GM12874 (cell line): ENCODE measurements around the gene CLEC16A.

ENCODE experiments used
- TF ChIP-seq, protein P1 (sequence below): IDR thresholded peaks from 2 replicates; pipeline ENCODE4 v1.5.1; 2011; ENCODE audit warnings: low read depth, mild to moderate bottlenecking, control low read depth, low read length, moderate library complexity; ENCODE audit not compliant: insufficient read depth

CLEC16A gene

DNA sequence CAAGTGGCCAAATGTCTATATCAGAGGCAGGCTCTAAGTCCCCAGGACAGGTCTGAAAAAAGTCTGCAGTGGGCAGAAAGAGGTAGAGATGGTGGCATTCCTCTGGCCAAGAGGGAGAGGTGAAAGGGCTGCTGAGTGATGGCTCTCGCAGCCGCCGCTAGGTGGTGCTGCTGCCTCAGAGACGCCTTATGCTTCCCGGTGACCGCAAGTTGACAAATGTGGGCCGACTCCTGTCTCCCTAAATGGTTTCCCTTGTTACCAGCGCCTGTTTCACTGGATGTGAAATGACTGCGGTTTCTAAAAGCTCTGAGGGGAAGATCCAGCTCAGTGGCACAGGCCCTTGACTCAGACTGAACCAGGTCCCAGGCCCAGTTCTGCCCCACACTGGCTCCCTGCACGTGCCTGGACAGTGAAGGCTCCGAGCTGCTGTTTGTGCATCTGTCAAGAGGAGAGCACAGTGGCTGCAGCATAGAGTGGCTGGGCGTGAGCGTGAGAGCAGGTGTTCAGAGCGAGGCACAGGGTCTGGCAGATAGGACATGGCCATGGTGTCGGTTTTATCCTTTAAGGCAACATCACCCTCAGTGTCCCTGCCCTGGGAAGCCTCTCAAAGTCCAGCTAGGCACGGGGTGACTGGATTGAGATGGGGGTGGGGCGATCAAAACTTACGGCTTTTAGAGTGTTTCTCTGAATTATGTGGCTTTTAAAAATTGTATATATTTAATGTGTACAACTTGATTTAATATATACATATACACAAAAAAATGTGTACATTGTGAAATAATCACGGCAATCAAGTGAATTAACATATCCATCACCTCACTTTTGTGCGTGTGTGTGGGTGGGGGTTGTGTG is 19.9 kb downstream of the CLEC16A start:
- TF ChIP-seq, protein P1, sequence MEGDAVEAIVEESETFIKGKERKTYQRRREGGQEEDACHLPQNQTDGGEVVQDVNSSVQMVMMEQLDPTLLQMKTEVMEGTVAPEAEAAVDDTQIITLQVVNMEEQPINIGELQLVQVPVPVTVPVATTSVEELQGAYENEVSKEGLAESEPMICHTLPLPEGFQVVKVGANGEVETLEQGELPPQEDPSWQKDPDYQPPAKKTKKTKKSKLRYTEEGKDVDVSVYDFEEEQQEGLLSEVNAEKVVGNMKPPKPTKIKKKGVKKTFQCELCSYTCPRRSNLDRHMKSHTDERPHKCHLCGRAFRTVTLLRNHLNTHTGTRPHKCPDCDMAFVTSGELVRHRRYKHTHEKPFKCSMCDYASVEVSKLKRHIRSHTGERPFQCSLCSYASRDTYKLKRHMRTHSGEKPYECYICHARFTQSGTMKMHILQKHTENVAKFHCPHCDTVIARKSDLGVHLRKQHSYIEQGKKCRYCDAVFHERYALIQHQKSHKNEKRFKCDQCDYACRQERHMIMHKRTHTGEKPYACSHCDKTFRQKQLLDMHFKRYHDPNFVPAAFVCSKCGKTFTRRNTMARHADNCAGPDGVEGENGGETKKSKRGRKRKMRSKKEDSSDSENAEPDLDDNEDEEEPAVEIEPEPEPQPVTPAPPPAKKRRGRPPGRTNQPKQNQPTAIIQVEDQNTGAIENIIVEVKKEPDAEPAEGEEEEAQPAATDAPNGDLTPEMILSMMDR, result peak; percentile 97

DNA sequence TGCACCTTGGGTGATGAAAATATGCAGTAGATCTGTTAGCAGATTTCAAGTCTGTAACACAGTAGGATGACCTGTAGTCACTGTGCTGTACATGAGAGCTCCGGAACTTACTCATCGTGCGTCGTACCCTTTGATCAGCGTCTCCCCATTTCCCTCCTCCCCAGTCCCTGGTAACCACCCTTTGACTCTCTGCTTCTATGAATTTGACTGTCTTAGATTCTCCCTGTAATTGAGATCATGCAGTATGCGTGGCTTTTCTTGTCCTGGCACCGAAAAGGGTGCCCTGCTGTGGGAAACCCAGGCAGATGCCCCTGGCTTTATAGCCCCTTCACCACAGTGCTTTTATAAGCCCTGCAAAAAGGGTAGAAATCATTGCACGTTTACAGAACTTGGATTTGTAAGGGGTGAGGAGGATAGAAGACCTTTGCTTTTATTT is 20.5 kb downstream of the CLEC16A start:
- TF ChIP-seq, protein P1, result no peak

DNA sequence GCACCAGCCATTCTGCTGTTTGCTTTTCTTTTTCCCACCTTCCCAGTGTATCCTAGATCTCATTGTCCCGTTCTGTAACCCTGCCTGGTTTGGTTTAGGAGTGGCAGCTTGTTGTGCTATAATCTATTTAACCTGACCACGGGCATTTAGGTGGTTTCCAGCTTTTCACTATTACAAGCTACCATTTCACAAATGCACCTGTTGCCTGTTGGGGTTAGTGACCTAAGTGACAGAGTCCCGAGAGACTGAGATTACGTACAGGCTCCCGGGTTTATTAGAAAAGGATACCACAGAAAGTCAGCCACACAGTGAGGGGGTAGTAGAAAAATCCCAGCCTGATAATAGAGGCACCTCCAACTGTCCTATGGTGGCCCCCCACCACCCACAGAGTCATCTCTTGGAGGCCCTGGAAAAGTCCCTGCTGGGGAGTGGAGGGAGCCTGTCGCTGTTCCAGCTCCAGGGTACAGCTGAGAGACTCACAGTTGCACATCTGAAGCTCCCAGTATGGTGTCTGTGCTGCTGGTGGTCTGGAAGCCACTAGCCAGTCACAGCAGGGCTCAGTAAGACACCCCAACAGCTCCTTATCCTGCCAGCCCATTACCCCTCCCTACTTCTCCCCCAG is 21.2 kb downstream of the CLEC16A start:
- TF ChIP-seq, protein P1, result no peak

DNA sequence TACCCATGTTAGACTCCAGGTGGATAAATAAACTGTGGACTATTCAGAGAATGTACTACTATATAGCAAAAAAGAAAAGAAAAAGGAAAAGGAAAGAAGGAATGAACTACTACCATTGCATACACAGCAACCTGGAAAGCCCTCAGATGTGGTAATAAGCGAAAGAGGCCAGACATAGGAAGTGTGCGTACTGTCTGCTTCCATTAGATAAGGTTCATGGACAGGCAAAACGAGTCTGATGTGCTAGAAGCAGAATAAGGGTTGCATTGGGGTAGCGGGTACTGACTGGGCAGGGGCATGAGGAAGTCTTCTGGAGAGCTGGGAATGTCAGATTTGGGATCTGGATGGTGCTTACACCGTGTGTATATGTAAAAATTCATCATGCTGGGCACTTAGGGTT is 21.8 kb downstream of the CLEC16A start:
- TF ChIP-seq, protein P1, result no peak

DNA sequence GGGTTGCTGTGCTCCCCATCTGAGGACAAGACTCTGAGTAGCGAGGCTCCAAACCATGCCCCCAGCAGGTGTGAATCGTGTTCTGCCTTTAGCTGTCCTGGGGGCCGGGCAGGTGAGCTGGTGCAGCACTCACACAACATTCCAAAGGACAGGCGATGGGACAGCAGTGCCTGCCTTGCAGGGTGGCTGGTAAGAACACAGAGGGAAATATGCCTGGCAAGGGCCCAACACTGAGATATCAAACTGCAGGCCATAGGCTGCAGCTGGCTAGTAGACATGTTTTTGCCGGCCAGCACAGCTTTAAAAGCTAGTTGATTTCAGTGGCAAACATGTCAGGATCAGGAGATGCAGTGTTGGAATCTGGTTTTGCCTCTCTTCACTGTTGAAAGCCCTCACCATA is 23.6 kb downstream of the CLEC16A start:
- TF ChIP-seq, protein P1, result no peak

DNA sequence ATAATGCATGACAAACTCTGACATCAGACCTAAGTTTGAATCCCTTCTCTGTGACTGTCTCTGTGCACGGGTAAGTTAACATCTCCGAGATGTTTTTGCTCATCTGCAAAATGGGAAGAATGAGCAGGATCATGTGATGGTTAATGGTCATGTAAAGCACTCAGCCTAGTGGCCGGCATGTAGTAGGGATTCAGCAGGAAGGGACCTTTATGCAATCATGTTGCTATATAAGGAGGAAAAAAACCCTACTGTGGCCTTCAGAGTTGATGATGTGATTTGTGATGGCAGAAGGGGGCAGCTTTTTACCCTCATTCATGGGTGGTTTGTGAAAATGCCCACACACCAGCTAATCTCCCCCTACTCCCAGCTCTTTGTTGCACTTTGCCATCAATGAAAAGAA is 24.1 kb downstream of the CLEC16A start:
- TF ChIP-seq, protein P1, result no peak

DNA sequence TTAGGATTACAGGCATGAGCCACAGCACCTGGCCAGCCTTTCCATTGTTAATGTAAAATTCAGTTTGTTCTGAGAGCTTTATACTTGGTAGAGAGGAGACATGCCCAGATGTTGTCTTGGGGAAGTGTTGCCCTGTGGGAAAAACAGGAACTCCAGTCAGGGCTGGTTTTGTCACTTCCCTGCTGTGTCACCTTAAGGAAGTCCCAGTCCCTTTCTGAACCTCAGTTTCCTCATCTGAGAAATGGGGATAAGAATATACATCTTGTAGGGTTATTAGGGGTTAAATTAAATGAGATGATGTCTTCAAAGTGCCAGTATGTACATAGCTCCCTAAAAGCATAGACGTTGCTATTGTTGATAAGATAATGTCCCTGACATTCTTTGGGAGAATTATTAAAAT is 25.3 kb downstream of the CLEC16A start:
- TF ChIP-seq, protein P1, result no peak
